Endometrial microvascular endothelial cells (primary cell): ENCODE measurements around the gene ASB5. TPM values are rescaled to one million over a fixed set of nuclear protein-coding genes. Genes with fewer than 3 reads are reported as not detected.
"Not testable (repeated sequence)": the region's sequence is repeated elsewhere in the genome, so short reads cannot be mapped to it uniquely, and the experiment has no call there.

Experiments
- in situ Hi-C: cut with HindIII; loops from 2 replicates; pipeline ENCODE4 v1.10.0; 2017; ENCODE audit warnings: low sequenced_read_pairs, low pct_unique_long_range_greater_than_20kb; ENCODE audit errors: inconsistent ontology term
- total RNA-seq: library from RNA; depleted of rRNA; stranded (reverse); fragments of >200 nt; gene quantifications from one replicate; pipeline ENCODE4 v1.2.3, GENCODE V29; 2015; ENCODE audit errors: inconsistent ontology term

Gene ASB5
- total RNA-seq, 1 donor from 2014 or later, result not detected

- in situ Hi-C loops, result no loop called here
Observed at GRCh38 chr4:176287546-176287945, 18.5 kb upstream of the ASB5 start.

- in situ Hi-C loops, result no loop called here
Observed at GRCh38 chr4:176286728-176287127, 17.7 kb upstream of the ASB5 start.

- in situ Hi-C loops, result not testable (repeated sequence)
Observed at GRCh38 chr4:176279560-176279959, 10.5 kb upstream of the ASB5 start.

GRCh38 chr4:176277162-176277904, 8.3 kb upstream of the ASB5 start:
- in situ Hi-C loops, result no loop called here

GRCh38 chr4:176276710-176277109, 7.7 kb upstream of the ASB5 start:
- in situ Hi-C loops, result no loop called here

DNA sequence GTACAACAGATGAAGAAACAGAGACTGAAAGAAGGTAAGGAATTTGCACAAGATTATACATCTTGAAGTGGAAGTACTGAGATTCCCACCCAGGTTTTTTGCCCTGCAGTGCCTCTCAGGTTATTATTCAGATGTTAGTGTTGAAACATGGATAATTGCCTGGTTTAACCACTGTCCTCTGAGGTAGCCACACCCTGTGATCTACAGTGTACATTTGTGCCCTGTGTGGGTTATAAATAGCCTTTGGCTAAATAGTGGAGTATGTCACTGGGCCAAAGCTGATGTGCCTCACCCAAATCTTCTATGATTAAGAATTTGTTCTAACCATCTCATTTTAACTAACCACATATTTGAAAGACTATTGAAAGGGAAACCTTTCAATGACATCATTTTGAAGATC, 5.4 kb upstream of the ASB5 start:
- in situ Hi-C loops, result no loop called here

GRCh38 chr4:176273736-176274135, 4.7 kb upstream of the ASB5 start:
- in situ Hi-C loops, result no loop called here

- in situ Hi-C loops, result no loop called here
Observed at GRCh38 chr4:176272799-176273198, 3.8 kb upstream of the ASB5 start.

DNA sequence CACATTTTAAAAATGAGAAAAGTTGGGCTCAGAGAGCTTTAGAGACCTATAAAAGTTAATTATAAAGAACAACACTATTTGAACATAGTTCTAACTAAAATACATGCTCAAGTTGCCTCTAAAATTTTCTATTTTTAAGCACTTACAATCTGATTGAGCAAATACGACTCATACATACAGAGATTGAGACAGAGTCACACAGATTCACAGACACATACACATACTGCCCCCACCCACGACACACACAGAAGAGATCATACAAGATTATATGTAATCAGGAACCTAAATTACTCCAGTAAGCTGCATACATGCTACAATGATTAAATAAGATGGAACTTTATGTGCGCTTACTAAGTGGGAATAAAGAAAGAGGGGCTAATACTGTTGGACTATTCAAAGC, 2.7 kb upstream of the ASB5 start:
- in situ Hi-C loops, result no loop called here

DNA sequence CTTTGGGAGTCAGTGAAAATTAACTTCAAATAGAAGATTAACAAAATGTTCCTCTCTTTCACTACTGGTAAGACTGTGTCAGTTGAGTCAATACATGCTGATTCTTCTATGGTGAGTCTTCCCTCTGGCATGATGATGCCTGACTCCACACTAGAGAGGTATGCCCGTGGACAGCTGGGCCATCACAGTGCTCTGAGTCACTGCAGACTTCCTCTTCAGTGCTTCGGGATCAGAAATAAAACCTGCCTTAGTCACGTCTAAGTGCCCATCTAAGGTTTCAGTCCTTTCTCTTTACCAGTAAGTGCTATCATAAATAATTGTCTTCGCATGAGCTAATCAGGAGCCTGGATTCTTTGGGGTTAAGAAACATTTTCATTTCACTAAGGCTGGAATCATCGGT, 1.6 kb upstream of the ASB5 start:
- in situ Hi-C loops, result no loop called here

DNA sequence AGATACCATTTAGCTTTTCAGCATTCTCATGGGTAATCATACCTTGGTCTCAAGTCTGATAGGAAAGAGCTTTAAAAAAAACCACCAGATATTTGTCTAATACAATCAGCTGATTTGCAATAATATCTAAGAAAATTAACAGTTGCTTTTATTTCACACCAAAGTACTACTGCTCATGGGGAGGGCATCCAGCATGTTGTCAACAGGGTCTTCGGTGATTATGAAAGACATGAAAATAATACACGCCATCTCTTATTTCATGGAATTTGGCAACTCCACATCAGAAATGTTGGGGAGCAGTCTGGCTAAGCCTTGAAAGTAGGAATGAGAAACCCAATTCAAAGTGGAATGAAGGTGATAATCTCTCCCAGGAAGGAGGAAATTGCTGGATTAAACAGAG, 3.0 kb downstream of the ASB5 start:
- in situ Hi-C loops, result no loop called here

DNA sequence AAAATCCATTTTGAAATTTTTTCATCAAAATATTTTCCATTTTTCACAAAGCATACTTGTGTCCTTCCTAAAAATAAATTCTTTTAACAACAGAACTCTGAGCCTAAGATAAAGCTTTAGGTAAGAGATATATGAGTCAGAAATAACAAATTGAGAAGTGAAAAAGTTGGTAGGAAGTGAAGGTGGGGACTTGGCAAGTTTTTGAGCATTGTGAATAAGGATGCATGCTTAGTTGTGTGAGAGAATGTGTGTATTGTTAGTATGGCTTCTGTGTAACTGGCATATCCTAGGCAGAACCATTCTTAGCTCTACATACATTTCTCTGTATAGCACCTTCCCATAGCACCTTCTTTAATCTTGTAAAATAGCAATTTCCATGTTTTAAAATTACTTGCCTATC, 6.8 kb downstream of the ASB5 start:
- in situ Hi-C loops, result no loop called here

- in situ Hi-C loops, result no loop called here
Observed at GRCh38 chr4:176261481-176261880, 7.5 kb downstream of the ASB5 start.

GRCh38 chr4:176261018-176261417, 8.0 kb downstream of the ASB5 start:
- in situ Hi-C loops, result no loop called here

GRCh38 chr4:176259330-176260090, 9.5 kb downstream of the ASB5 start:
- in situ Hi-C loops, result no loop called here

DNA sequence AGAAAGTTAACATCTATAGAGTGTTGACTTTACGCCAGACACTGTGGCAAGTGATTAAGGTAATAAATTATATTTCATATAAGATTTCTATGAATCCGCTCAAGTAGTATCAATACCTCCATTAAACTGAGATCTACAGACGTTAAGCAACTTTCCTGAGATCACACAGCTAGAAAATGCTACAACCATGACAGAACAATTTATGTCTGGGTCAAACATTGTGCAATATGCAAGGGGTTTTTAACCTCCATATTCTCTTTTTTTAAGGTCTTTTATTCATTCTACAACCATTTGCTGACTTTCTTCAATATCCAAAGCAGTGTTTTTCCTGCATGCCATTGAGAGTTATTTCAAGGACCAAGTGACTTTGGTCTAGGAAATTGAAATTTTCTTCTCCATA, 10.9 kb downstream of the ASB5 start:
- in situ Hi-C loops, result no loop called here

GRCh38 chr4:176256921-176257320, 12.1 kb downstream of the ASB5 start:
- in situ Hi-C loops, result no loop called here

DNA sequence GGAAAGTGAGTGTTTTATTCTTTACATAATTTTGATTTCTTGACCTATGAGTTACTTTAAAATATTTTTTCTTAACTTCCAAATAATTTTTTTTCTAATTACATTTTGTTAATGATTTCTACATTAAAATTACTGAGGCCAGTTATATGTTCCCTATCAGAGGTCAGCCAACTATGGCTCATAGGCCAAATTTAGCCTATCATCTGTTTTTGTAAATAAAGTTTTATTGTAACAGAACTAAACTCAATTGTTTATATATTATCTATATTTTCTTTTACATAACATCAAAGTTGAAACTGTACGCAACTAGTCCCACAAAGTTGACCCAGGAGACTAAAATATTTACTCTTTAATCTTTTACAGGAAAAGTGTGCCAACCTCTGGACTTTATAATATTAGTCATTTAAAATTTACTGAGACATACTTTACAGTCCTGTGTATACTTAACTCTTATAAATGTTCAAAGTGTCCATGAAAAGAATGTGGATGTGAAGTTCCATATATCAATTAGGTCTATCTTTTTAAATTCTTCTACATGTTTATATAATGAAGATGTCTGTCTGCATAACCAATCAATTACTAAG, 26.2 kb downstream of the ASB5 start:
- in situ Hi-C loops, result no loop called here

- in situ Hi-C loops, result no loop called here
Observed at GRCh38 chr4:176241703-176242102, 27.3 kb downstream of the ASB5 start.

GRCh38 chr4:176238826-176239225, 30.2 kb downstream of the ASB5 start:
- in situ Hi-C loops, result no loop called here
